ENCODE measurements around the gene MORF4L2. TPM values are rescaled to one million over a fixed set of nuclear protein-coding genes. Genes with fewer than 3 reads are reported as not detected.

Gene MORF4L2
- total RNA-seq, 2 experiments from 2014 or later: 184 to 191 TPM

DNA sequence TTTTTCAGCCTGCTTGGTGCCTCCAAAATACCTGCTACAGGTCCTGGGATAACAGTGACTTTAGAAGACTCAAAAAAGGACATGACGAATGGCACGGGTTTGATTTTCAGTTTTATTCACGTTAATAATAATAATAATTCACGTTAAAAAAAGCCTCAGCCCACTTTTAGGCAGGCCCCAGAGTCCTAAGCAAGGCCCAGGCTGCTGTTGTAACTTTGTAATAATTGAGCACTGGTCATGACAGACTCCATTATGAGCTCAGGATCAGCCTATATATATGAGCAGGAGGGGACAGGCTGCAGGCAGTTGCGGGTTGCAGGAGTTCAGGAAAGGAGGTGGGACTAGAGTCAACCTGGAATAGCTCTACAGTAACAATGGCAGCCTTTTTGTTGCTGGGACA, 24.1 kb upstream of the MORF4L2 start, which contains the start of gene TMEM31:
Gene TMEM31 (plus strand): TSS at position 301 of the 400 bp plus-strand sequence. CDS start 1,350 bp downstream, outside the sequence.
- no peaks in the 10 kb centered on the region for H3K36me3 Mint-ChIP-seq
- no peaks in the 10 kb centered on the region for H3K27me3 Mint-ChIP-seq
- H3K9me3 Mint-ChIP-seq: no peaks in the 10 kb centered on the region
- H3K4me3 Mint-ChIP-seq: no peak within 1 kb of the TSS
- H3K27ac Mint-ChIP-seq: no peak within 1 kb of the TSS
- no peak for DNase-seq
- intact Hi-C loops (cut with micrococcal nuclease): loop anchor here (1.0 kb wide), 1 partner anchor 107 kb away; no protein-coding TSS in a partner anchor
- CTCF ChIA-PET: interaction anchor here (1.3 to 3.3 kb wide), 4 partner anchors 20 to 109 kb away, joined by 3 to 18 read pairs (median 4); no protein-coding TSS in a partner anchor
- no peaks in the 10 kb centered on the region for H3K4me1 Mint-ChIP-seq (ENCODE audit: low read depth)
- POLR2A ChIA-PET: no interaction called here

DNA sequence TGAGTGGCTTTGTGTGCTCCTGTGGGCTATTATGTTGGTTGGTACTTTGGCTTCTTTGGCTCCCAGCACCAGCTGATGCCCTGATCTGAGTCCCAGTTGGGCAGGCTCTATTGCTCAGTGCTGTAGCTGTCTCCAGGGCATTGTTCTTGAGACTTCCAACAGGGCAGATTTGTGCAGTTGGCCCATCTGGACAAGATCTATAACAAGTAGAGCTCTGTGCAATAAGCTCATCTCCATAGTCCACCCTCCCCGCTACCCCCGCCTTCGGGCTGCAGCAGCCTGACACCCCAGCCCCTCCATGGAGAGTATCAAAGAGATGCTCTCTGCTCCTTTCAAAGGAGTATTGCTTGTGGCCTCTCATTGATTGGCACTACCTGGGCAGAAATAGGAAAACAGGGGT, 18.4 kb upstream of the MORF4L2 start:
- H3K9me3 Mint-ChIP-seq: no peaks in the 10 kb centered on the region
- CTCF ChIA-PET: no interaction called here
- H3K27me3 Mint-ChIP-seq: peaks cover 3% of the 10 kb centered on the region
- H3K36me3 Mint-ChIP-seq: no peaks in the 10 kb centered on the region
- no peak overlapping the region for H3K27ac Mint-ChIP-seq
- POLR2A ChIA-PET: no interaction called here
- intact Hi-C loops (cut with micrococcal nuclease): no loop called here
- H3K4me1 Mint-ChIP-seq (ENCODE audit: low read depth): no peaks in the 10 kb centered on the region
- no peak for DNase-seq
- no peak overlapping the region for H3K4me3 Mint-ChIP-seq

DNA sequence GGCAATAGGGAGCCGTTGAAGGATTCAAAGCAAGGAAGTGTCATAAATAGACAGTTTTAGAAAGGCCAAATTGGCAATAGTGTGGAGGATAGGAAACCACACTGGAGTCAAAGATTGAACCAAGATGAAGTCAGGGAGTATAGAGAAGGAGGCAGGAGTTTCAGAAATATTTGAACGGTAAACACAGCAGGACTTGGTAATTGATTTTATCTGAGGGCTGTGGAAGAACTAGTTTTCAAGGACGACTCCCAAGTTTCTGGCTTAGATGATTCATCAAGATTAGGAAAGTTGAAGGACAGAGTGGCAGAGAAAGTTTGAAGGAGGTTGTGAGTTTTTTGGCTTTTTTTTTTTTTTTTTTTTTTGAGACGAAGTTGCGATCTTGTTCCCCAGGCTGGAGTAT, 12.7 kb upstream of the MORF4L2 start:
- CTCF ChIA-PET: no interaction called here
- POLR2A ChIA-PET: no interaction called here
- Mint-ChIP-seq H3K27ac (no peak overlapping the region), H3K27me3 (peaks cover 10% of the 10 kb centered on the region), H3K9me3 (no peaks in the 10 kb centered on the region), H3K4me1 (ENCODE audit: low read depth) (no peaks in the 10 kb centered on the region), H3K4me3 (no peak overlapping the region), H3K36me3 (no peaks in the 10 kb centered on the region)
- intact Hi-C loops (cut with micrococcal nuclease): no loop called here
- no peak for DNase-seq

DNA sequence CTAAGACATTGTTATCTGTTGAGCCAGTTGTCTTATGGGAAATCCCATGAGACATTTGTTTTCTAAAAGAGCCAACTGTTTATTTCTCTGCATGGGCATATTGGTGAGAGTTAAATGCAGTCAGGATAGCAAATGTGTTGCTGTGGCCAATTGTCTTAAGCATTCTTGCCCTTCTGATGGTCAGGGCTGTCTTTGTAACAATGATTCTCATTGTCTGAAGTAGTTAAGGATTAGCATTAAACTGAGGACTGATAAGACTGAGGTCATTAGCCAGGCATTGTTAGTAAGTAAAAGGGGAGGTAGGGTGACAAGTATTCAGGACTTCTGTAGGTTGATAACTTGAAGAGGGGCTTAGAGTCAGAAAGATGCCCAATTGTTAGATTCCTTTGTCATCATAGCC, 11.2 kb upstream of the MORF4L2 start:
- no peak for DNase-seq
- Mint-ChIP-seq H3K36me3 (no peaks in the 10 kb centered on the region), H3K4me1 (ENCODE audit: low read depth) (no peaks in the 10 kb centered on the region), H3K27ac (no peak overlapping the region), H3K27me3 (peaks cover 10% of the 10 kb centered on the region), H3K4me3 (no peak overlapping the region), H3K9me3 (no peaks in the 10 kb centered on the region)
- ChIA-PET CTCF (no interaction called here), POLR2A (no interaction called here)
- intact Hi-C loops (cut with micrococcal nuclease): no loop called here

DNA sequence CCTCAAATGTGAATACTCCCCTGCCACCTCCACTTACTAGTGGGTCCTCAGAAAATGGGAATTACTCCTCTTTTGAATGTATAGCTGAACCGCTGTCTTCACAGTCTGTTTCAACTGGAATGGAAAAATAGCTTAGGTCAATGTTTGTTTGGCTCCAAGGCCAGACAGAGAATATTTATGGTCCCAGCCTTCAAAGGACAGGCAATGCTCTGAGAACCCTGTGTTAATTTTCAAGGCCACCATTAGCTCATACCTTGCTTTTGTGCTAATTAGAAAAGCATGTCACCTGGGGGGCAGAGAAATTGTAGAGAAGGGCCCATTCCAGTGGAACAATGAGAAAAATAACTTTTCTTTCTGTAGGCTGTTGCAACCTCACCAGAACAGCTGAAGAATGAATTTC, 4.6 kb upstream of the MORF4L2 start:
- H3K36me3 Mint-ChIP-seq: no peaks in the 10 kb centered on the region
- intact Hi-C loops (cut with micrococcal nuclease): no loop called here
- H3K4me1 Mint-ChIP-seq (ENCODE audit: low read depth): no peaks in the 10 kb centered on the region
- H3K27me3 Mint-ChIP-seq: no peaks in the 10 kb centered on the region
- H3K9me3 Mint-ChIP-seq: no peaks in the 10 kb centered on the region
- POLR2A ChIA-PET: no interaction called here
- H3K4me3 Mint-ChIP-seq: no peak overlapping the region
- CTCF ChIA-PET: interaction anchor here (1.5 to 1.6 kb wide), 2 partner anchors 19 to 158 kb away, joined by 4 to 6 read pairs; partner anchors contain the start of gene TMEM31
- no peak overlapping the region for H3K27ac Mint-ChIP-seq
- DNase-seq: no peak

DNA sequence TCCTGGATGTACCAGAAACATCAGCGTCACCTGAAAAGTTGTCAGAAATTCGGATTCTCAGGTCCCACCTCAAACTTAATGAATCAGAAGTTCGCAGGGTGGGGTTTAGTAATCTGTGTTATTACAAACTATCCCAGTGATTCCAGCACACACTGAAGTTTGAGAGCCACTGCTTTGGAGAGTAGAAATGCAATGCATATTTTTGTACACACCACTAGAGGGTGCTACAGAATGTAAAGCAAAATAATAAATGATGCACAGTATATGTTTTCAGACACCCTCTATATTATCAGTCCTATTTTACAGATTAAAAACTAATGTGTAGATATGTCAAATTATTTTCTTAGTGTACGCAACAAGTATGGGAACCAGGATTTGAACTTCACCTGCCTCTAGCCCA, 2.4 kb upstream of the MORF4L2 start:
- Mint-ChIP-seq H3K4me1 (ENCODE audit: low read depth) (peaks cover 5% of the 10 kb centered on the region), H3K27ac (no peak overlapping the region), H3K4me3 (no peak overlapping the region), H3K27me3 (no peaks in the 10 kb centered on the region), H3K9me3 (no peaks in the 10 kb centered on the region), H3K36me3 (peaks cover 8% of the 10 kb centered on the region)
- intact Hi-C loops (cut with micrococcal nuclease): loop anchor here (1.0 to 10.0 kb wide), 4 partner anchors 128 to 1034 kb away; partner anchors contain the start of genes GPRASP1 and RAB9B
- POLR2A ChIA-PET: no interaction called here
- CTCF ChIA-PET: interaction anchor here (0.6 kb wide), 1 partner anchor 139 kb away, joined by 3 read pairs; no protein-coding TSS in a partner anchor
- DNase-seq: no peak

DNA sequence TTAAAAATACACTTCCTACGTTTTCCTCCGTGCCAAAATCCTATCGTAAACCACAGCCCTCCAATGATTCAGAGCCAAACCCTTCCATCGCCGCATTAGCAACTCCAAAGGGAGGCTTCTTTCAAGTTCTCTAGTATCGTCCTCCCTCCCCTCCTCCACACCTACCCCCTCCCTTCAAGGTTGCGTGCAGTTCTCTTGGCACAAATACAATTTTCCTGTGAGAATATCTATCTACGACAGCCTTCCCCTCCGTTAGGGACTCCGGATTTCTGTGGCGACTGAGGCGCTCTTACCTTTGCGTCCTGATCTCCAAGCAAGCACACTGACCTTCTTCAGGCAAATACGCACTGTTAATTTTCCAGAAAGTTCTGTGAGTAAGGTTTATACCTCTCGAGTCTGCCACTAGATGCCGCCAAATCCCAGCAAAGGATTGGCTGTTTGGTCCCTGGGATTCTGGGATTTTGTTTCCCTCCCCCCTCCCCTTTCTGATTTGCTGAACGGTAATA, 1.2 kb upstream of the MORF4L2 start:
- POLR2A ChIA-PET: no interaction called here
- peak; percentile 65 for DNase-seq
- no peak overlapping the region for H3K27ac Mint-ChIP-seq
- H3K36me3 Mint-ChIP-seq: peaks cover 13% of the 10 kb centered on the region
- no peaks in the 10 kb centered on the region for H3K9me3 Mint-ChIP-seq
- H3K4me3 Mint-ChIP-seq: no peak overlapping the region
- CTCF ChIA-PET: no interaction called here
- peaks cover 9% of the 10 kb centered on the region for H3K4me1 Mint-ChIP-seq (ENCODE audit: low read depth)
- no peaks in the 10 kb centered on the region for H3K27me3 Mint-ChIP-seq
- intact Hi-C loops (cut with micrococcal nuclease): loop anchor here (2.0 to 10.0 kb wide), 6 partner anchors 133 to 1033 kb away; partner anchors contain the start of genes BEX2, GPRASP1, RAB9B and ZCCHC18

DNA sequence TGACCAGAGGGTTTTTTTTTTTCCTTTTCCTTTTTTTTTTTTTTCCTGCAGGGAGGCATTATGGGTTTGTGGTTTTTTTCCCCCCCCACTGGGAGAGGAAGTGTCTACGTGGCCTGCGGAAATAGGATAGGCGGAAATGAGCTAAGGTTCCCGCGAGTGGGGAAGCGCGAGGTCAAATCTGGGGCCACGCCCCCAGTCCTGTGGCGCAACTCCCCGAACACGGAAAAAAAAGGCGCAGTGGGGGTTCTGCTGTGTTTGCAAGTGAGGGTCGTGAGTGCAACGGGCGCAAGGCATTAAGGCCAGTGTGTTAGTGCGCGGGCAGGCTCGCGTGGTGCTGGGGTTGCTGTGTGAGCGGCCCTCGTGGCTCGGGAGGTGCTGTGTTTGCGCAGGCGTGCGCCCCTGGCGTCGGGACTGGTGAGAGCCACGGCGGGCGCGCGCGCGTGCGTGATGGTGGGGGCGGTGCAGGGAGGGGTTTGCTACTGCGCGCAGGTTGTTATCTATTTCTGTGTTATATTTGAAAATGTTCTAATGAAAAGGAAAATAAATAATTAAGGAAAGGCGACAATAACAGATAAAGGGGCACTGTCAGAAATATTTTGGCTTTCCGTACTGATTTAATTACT, 685 bp upstream of the MORF4L2 start:
- ChIA-PET CTCF (interaction anchor here (0.6 kb wide), 1 partner anchor 306 kb away, joined by 3 read pairs; no protein-coding TSS in a partner anchor), POLR2A (interaction anchor here (0.7 kb wide), 1 partner anchor 473 kb away, joined by 6 read pairs; no protein-coding TSS in a partner anchor)
- Mint-ChIP-seq H3K4me1 (ENCODE audit: low read depth) (peaks cover 9% of the 10 kb centered on the region), H3K9me3 (no peaks in the 10 kb centered on the region), H3K27ac (no peak overlapping the region), H3K4me3 (no peak overlapping the region), H3K36me3 (peaks cover 16% of the 10 kb centered on the region), H3K27me3 (no peaks in the 10 kb centered on the region)
- DNase-seq: peak; percentile 89
- intact Hi-C loops (cut with micrococcal nuclease): loop anchor here (2.0 to 10.0 kb wide), 6 partner anchors 132 to 1032 kb away; partner anchors contain the start of genes BEX2, GPRASP1, RAB9B and ZCCHC18

DNA sequence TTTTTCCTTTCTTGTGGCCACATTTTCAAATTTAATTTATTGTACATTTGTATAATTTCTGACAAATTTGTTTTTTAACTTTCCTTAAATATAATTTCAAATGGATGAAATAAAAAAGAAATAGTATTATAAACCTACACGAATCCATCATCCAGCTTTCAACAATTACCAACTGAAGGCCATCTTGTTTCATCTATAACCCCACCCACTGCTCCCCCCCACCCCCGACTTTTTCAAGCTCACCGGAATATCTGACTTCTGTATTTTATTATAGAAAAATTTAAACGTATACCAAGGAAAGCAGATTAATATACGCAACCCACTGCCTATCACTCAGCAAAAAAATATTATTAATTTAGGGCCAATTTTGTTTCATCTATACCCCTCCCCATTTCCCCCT, 1.1 kb downstream of the MORF4L2 start:
- Mint-ChIP-seq H3K27me3 (no peaks in the 10 kb centered on the region), H3K27ac (peak overlapping the region; percentile 90), H3K36me3 (peaks cover 21% of the 10 kb centered on the region), H3K4me3 (peak overlapping the region; percentile 83), H3K4me1 (ENCODE audit: low read depth) (peaks cover 9% of the 10 kb centered on the region), H3K9me3 (no peaks in the 10 kb centered on the region)
- intact Hi-C loops (cut with micrococcal nuclease): loop anchor here (5.0 to 10.0 kb wide), 3 partner anchors 147 to 1031 kb away; partner anchors contain the start of genes GPRASP1 and RAB9B
- ChIA-PET POLR2A (interaction anchor here (1.8 kb wide), 1 partner anchor 234 kb away, joined by 6 read pairs; no protein-coding TSS in a partner anchor), CTCF (interaction anchor here (2.0 kb wide), 1 partner anchor 152 kb away, joined by 8 read pairs; no protein-coding TSS in a partner anchor)
- peak; percentile 13 for DNase-seq

DNA sequence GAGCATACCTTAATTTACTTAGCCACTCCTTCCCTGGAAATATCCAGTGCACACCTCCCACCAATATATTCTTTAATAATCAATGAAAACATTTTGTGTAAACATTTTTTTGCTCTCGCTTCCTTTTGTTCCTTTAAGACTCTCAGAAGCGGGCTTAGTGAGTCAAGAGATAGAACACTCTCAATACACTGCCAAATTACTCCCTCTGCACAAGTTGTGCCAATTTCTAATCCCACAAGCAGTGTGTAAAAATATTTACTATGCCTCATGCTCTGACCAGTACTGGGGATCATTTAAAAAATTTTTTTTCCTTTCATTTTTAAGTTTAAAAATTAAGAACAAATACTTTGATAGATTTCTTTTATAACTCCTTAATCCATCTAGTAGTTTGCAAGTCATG, 5.1 kb downstream of the MORF4L2 start:
- Mint-ChIP-seq H3K27ac (no peak overlapping the region), H3K27me3 (no peaks in the 10 kb centered on the region), H3K9me3 (no peaks in the 10 kb centered on the region), H3K36me3 (peaks cover 39% of the 10 kb centered on the region), H3K4me3 (no peak overlapping the region), H3K4me1 (ENCODE audit: low read depth) (peaks cover 9% of the 10 kb centered on the region)
- no peak for DNase-seq
- ChIA-PET POLR2A (no interaction called here), CTCF (no interaction called here)
- intact Hi-C loops (cut with micrococcal nuclease): loop anchor here (10.0 kb wide), 1 partner anchor 1027 kb away; the partner anchor contains the start of gene GPRASP1

DNA sequence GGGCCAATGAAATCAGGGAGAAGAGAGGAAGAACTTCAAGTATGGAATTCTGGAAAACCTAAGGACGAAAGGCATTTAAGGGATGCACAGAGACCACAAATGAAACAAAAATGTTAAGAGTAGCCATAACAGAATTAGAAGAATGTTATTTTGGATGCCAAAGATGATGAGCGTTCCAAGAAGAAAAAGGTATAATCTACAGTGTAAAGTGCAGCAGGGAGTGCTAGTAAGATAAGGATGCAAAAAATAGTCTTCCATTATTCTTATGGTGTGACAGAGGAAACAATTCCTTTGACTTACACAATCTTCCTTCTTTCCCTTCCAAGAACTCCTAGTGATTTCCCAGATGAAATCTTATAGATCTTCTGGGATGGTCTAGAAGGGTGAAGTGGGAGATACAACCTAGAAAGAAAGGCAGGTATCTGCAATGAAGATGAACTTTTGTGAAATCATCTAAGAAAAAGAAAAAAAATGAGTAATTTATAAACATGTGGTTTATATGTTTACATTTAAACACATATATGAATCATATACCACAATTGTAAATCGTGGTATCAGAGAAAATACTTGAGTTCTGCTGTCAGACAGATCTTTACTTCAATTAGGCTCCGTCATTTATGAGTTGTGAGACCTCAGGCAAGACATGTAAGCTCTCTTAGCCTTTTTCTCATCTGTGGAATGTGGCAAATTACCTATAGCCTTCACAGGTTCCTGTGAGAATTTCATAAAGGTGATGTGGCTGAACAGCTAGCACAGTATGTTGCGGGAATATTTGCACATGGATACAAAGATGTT, 8.1 kb downstream of the MORF4L2 start:
- Mint-ChIP-seq H3K4me1 (ENCODE audit: low read depth) (no peaks in the 10 kb centered on the region), H3K4me3 (no peak overlapping the region), H3K27ac (no peak overlapping the region), H3K27me3 (no peaks in the 10 kb centered on the region), H3K36me3 (peaks cover 33% of the 10 kb centered on the region), H3K9me3 (no peaks in the 10 kb centered on the region)
- POLR2A ChIA-PET: no interaction called here
- CTCF ChIA-PET: no interaction called here
- DNase-seq: no peak
- intact Hi-C loops (cut with micrococcal nuclease): no loop called here
